Sigmoid colon (tissue), 7 donors: Measurements from ENCODE around the gene TRAF3IP1. TPM values are rescaled to one million over a fixed set of nuclear protein-coding genes. Genes with fewer than 3 reads are reported as not detected.

Experiments
- DNase-seq: peaks from one replicate; pipeline ENCODE4 v3.0.0-alpha.2; 2019
- H3K27ac ChIP-seq, 4 donors: fragments of 200-600 bp; sonication (generic); one replicate each; pipeline ENCODE4 v1.5.1; 2016 to 2019; ENCODE audit warnings: mild to moderate bottlenecking in 1 of 4
- H3K27me3 ChIP-seq, 3 donors: fragments of 200-600 bp; sonication (generic); one replicate each; pipeline ENCODE4 v1.5.1; 2019; ENCODE audit warnings: mild to moderate bottlenecking in 1 of 3
- H3K36me3 ChIP-seq, 4 donors: fragments of 200-600 bp; sonication (generic); one replicate each; pipeline ENCODE4 v1.5.1; 2016 to 2019
- H3K4me1 ChIP-seq, 4 donors: fragments of 200-600 bp; sonication (generic); one replicate each; pipeline ENCODE4 v1.5.1; 2017 to 2019
- H3K4me3 ChIP-seq, 4 donors: fragments of 200-600 bp; sonication (generic); one replicate each; pipeline ENCODE4 v1.5.1; 2017 to 2019; ENCODE audit warnings: mild to moderate bottlenecking in 2 of 4, moderate library complexity in 1 of 4
- H3K9me3 ChIP-seq, 4 donors: fragments of 200-600 bp in 3 of 4; sonication (generic) in 3 of 4; one replicate each; pipeline versions ENCODE4 v1.5.1 to v1.6.1; 2013 to 2019
- EP300 ChIP-seq, 4 donors: sonication (generic); formaldehyde crosslinking; IDR thresholded peaks; one replicate each; pipeline ENCODE4 v1.6.1; 2017; ENCODE audit warnings: antibody characterized with exemption in 4 of 4
- POLR2A ChIP-seq, 2 donors: fragments of 450-650 bp; IDR thresholded peaks; one replicate each; pipeline ENCODE4 v1.6.1; 2016; ENCODE audit warnings: antibody characterized with exemption in 2 of 2, mild to moderate bottlenecking in 2 of 2, moderate library complexity in 2 of 2
- POLR2AphosphoS5 ChIP-seq, 4 donors: sonication (generic); formaldehyde crosslinking; IDR thresholded peaks; one replicate each; pipeline ENCODE4 v1.6.1; 2017; ENCODE audit warnings: antibody characterized with exemption in 4 of 4
- WGBS, 2 donors: extraction: QIAGEN DNeasy Blood & Tissue Kit; methylation state at CpG; one replicate each; pipeline ENCODE4 v1.1.7; 2013; 5-methylcytosine and 5-hydroxymethylcytosine counted together
- intact Hi-C: fragments of 100-400 bp; cut with DNase I; formaldehyde crosslinking; loops from one replicate; pipeline ENCODE4 v1.15.1; 2023
- polyA plus RNA-seq, 3 donors: library from polyadenylated mRNA; stranded (reverse); fragments of 200-250 nt; gene quantifications; one replicate each; pipeline ENCODE4 v1.2.3, GENCODE V29; 2013
- total RNA-seq, 4 donors: library from RNA; depleted of rRNA; stranded (reverse); fragments of >200 nt; gene quantifications; one replicate each; pipeline ENCODE4 v1.1.0, GENCODE V29; 2016
- TF ChIP-seq, protein P1 (sequence below), 4 experiments: fragments of 450-650 bp in 3 of 4; fragments of 200-600 bp in 1 of 4; IDR thresholded peaks; one replicate each; pipeline ENCODE4 v1.5.1; 2016 to 2019; ENCODE audit warnings: antibody characterized with exemption in 4 of 4, mild to moderate bottlenecking in 3 of 4, moderate library complexity in 2 of 4
- donor health status: healthy with polysubstance abuse.
- donor health status: Bipolar disorder and iron deficiency.
- donor health status: healthy.

The TRAF3IP1 gene
- total and polyA plus RNA-seq, 7 donors = 6.9 to 20.8 (median 17.5) TPM

DNA sequence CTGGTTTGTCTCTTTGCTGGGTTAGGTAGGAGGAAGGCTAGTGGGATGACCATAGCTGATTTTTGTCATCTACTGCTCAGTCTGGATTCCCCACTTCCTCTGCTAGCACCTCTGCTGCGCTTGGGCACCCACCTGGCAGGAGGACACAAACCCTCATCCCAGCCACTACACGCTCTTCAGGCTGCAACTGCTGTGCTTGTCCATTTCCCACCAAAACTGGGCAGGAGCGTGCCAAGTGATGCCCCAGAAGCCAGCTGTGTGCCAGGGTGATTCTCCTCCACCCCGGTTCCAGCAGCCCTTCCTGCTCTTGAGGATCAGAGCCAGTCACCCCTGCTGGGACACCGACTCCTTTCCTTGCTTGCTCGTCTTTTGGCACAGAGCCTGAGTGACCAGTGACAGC, 16.2 kb upstream of the TRAF3IP1 start:
- Histone ChIP-seq H3K27ac (no peak overlapping the region), H3K36me3 (no peaks in the 10 kb centered on the region), H3K9me3 (no peaks in the 10 kb centered on the region), H3K4me3 (no peak overlapping the region), H3K4me1 (peaks cover 0 to 11% (median 9%) of the 10 kb centered on the region in 4 donors), H3K27me3 (no peaks in the 10 kb centered on the region)
- peak; percentile 25 for DNase-seq
- whole genome bisulfite sequencing, 2 donors = 91 to 93% methylated on average over 6 of the region's 6 CpGs
- intact Hi-C loops = no loop called here
- TF ChIP-seq EP300 (IDR thresholded peaks at IDR 0.05) (no peak), POLR2A (IDR thresholded peaks at IDR 0.05) (no peak), POLR2AphosphoS5 (IDR thresholded peaks at IDR 0.05) (no peak)
- TF ChIP-seq, protein P1, sequence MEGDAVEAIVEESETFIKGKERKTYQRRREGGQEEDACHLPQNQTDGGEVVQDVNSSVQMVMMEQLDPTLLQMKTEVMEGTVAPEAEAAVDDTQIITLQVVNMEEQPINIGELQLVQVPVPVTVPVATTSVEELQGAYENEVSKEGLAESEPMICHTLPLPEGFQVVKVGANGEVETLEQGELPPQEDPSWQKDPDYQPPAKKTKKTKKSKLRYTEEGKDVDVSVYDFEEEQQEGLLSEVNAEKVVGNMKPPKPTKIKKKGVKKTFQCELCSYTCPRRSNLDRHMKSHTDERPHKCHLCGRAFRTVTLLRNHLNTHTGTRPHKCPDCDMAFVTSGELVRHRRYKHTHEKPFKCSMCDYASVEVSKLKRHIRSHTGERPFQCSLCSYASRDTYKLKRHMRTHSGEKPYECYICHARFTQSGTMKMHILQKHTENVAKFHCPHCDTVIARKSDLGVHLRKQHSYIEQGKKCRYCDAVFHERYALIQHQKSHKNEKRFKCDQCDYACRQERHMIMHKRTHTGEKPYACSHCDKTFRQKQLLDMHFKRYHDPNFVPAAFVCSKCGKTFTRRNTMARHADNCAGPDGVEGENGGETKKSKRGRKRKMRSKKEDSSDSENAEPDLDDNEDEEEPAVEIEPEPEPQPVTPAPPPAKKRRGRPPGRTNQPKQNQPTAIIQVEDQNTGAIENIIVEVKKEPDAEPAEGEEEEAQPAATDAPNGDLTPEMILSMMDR (IDR thresholded peaks at IDR 0.05) = no peak

DNA sequence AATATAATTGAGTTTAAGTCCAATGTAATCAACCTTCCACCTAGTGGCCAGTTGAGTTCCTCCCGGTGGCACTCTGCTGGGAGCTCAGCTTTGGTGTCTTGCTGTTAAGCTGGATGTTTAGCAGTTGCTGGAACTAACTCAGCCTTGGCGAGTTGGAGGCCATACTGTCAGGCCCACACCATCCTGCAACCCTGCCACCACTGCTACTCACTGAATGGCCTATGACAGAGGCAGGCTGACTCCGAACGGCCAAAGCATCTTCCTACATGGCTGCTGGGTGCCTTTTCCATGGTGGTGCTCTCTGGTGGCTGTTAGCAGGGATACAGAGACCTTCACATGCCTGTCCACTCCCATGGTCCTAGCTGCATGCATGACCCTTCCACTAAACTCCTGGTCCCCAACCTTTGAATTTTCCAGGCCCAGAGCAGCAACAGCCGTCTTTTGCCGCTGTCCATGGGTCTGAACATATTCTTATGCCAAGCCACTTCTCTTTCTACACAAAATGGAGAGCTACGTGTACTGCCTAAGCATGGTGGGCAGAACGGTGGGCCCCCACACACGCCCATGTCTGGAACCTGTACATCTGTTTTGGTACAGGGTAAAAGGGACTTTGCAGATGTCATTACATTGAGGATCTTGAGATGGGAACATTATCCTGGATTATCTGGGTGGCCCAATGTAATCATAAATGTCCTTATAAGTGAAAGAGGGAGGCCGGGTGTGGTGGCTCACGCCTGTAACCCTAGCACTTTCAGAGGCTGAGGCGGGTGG, 15.0 kb upstream of the TRAF3IP1 start:
- peak; percentile 37 for DNase-seq

DNA sequence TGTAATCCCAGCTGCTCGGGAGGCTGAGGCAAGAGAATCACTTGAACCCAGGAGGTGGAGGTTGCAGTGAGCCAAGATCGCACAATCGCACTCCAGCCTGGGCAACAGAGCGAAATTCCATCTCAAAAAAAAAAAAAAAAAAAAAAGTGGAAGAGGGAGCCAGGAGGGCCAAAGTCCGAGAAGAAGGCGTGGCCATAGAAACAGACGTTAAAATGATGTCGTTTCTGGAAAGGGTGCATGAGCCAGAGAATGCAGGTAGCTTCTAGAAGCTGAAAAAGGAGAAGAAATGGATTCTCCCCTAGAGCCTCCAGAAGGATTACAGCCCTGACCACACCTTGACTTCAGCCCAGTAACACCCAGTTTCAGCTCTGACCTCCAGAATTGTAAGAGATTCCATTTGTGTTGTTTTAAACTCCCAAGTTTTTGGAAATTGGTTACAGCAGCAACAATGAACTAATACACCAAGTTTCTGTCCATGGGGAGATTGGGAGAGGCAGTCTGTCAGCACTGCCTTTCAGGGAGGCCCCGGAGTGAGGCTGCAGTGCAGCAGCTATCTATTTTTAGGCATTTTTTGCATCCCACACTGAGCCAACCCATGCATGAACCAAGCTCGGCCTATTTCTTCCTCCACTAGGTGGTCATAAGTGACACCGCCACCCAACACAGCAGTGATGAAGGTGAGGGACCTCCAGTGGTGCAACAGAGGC, 14.2 kb upstream of the TRAF3IP1 start:
- intact Hi-C loops = no loop called here
- TF ChIP-seq EP300 (IDR thresholded peaks at IDR 0.05) (no peak), POLR2A (IDR thresholded peaks at IDR 0.05) (no peak), POLR2AphosphoS5 (IDR thresholded peaks at IDR 0.05) (no peak)
- TF ChIP-seq, protein P1 (IDR thresholded peaks at IDR 0.05) = no peak
- no peaks in the 10 kb centered on the region for H3K4me1 ChIP-seq
- no peak for DNase-seq
- no peaks in the 10 kb centered on the region for H3K36me3 ChIP-seq
- H3K4me3 ChIP-seq = no peak overlapping the region
- H3K27me3 ChIP-seq = no peaks in the 10 kb centered on the region
- H3K27ac ChIP-seq = no peak overlapping the region
- H3K9me3 ChIP-seq = no peaks in the 10 kb centered on the region
- WGBS, 2 donors = 31 to 74% methylated on average over 11 of the region's 11 CpGs

More for the DNA sequence above, 15.0 kb upstream of the TRAF3IP1 start:
- no peak overlapping the region for H3K4me3 ChIP-seq
- H3K27ac ChIP-seq = no peak overlapping the region
- intact Hi-C loops = no loop called here
- no peaks in the 10 kb centered on the region for H3K36me3 ChIP-seq
- peaks cover 0 to 3% (median 2%) of the 10 kb centered on the region in 4 donors for H3K4me1 ChIP-seq
- no peaks in the 10 kb centered on the region for H3K27me3 ChIP-seq
- TF ChIP-seq EP300 (IDR thresholded peaks at IDR 0.05) (no peak), POLR2A (IDR thresholded peaks at IDR 0.05) (no peak), POLR2AphosphoS5 (IDR thresholded peaks at IDR 0.05) (no peak)
- TF ChIP-seq, protein P1 (IDR thresholded peaks at IDR 0.05) = no peak
- no peaks in the 10 kb centered on the region for H3K9me3 ChIP-seq
- WGBS, 2 donors = 59 to 85% methylated on average over 12 of the region's 12 CpGs

DNA sequence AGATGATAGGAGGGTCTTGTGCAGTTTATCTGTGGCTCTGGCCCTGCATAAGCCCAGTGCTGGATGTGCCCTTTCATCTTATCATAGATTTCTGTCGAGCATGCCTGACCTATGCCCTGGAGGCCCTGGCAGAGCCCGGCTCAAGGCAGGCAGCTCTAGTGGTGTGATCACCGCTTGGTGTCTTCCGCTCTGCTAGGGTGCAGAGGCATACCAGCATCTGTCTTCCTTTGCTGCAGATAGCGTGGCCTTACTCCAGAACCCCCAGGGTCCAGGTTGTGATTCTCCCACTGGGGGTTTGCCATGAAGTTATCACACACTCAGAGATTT, 13.7 kb upstream of the TRAF3IP1 start:
- no peak overlapping the region for H3K4me3 ChIP-seq
- 58 to 82% methylated on average over 5 of the region's 5 CpGs for WGBS, 2 donors
- no peaks in the 10 kb centered on the region for H3K4me1 ChIP-seq
- peak; percentile 42 for DNase-seq
- no peaks in the 10 kb centered on the region for H3K9me3 ChIP-seq
- no peaks in the 10 kb centered on the region for H3K36me3 ChIP-seq
- intact Hi-C loops = no loop called here
- TF ChIP-seq POLR2AphosphoS5 (IDR thresholded peaks at IDR 0.05) = no peak
- TF ChIP-seq EP300 (IDR thresholded peaks at IDR 0.05) = no peak
- TF ChIP-seq, protein P1 (IDR thresholded peaks at IDR 0.05) = no peak
- no peak for TF ChIP-seq POLR2A (IDR thresholded peaks at IDR 0.05)
- no peak overlapping the region for H3K27ac ChIP-seq
- H3K27me3 ChIP-seq = no peaks in the 10 kb centered on the region
